ENCODE data around the gene PPFIA3. TPM values are rescaled to one million over a fixed set of nuclear protein-coding genes. Genes with fewer than 3 reads are reported as not detected.

The PPFIA3 gene
- total RNA-seq, 1 experiment from 2014 or later = 19.1 TPM

GRCh38 chr19:49085020-49085867 lies 34.1 kb upstream of the PPFIA3 start, which contains the start of gene SNRNP70:
Gene SNRNP70 (plus strand): TSS chr19:49085451. CDS start chr19:49086415, 964 bp downstream.
- Histone ChIP-seq H3T11ph (ENCODE audit: low read length) (no peak within 1 kb of the TSS), H3K4me2 (ENCODE audit: insufficient read depth, insufficient read length, low read length) (peak within 1 kb of the TSS; percentile 90), H3K4me1 (ENCODE audit: insufficient read depth, low read length) (peaks cover 2% of the 10 kb centered on the region; the same call in 1 of the 2 replicates), H2BK5ac (ENCODE audit: insufficient read length, low read length) (no peak within 1 kb of the TSS), H3K56ac (ENCODE audit: insufficient read length, low read depth, low read length) (no peak within 1 kb of the TSS), H2BK15ac (ENCODE audit: low read depth, low read length) (no peak within 1 kb of the TSS), H4K20me1 (ENCODE audit: control insufficient read depth, insufficient read depth, insufficient read length) (no peaks in the 10 kb centered on the region), H3K79me1 (ENCODE audit: insufficient read depth, low read depth, low read length, poor library complexity, severe bottlenecking) (peaks cover 6% of the 10 kb centered on the region), H2BK120ac (ENCODE audit: low read depth, low read length, poor library complexity, severe bottlenecking) (no peak within 1 kb of the TSS), H3K79me2 (ENCODE audit: insufficient read depth, low read length) (peaks cover 30% of the 10 kb centered on the region), H3K23ac (ENCODE audit: insufficient read length, low read depth, low read length) (no peak within 1 kb of the TSS), H2BK20ac (ENCODE audit: low read depth, low read length, poor library complexity, severe bottlenecking) (no peak within 1 kb of the TSS), H4K91ac (ENCODE audit: insufficient read length, low read depth, low read length) (no peak within 1 kb of the TSS), H3K27ac (ENCODE audit: insufficient read length, low read depth, low read length) (no peak within 1 kb of the TSS), H3K9me3 (ENCODE audit: control insufficient read depth, low read depth, low read length) (no peaks in the 10 kb centered on the region), H3K9ac (ENCODE audit: extremely low read depth, insufficient read length, low read length) (peak within 1 kb of the TSS; percentile 89), H3K4ac (ENCODE audit: low read depth, low read length) (no peak within 1 kb of the TSS; the same call in 1 of the 2 replicates), H3K14ac (ENCODE audit: insufficient read depth, low read length) (peak within 1 kb of the TSS; percentile 97), H3K23me2 (ENCODE audit: insufficient read length, low read depth, low read length, poor library complexity, severe bottlenecking) (peaks cover 7% of the 10 kb centered on the region), H3K18ac (ENCODE audit: insufficient read length, low read depth, low read length) (peak within 1 kb of the TSS; percentile 95), H3K27me3 (ENCODE audit: insufficient read depth, low read length) (no peaks in the 10 kb centered on the region), H4K8ac (replicated peaks; ENCODE audit: insufficient read length, low read depth, low read length) (no peak within 1 kb of the TSS), H2AFZ (ENCODE audit: low read length) (no peak within 1 kb of the TSS), H2BK12ac (ENCODE audit: insufficient read length, low read depth, low read length) (no peak within 1 kb of the TSS), H4K5ac (ENCODE audit: insufficient read length, low read depth, low read length) (no peak within 1 kb of the TSS), H2AK5ac (ENCODE audit: insufficient read length, low read length) (no peak within 1 kb of the TSS)
- no peak for TF ChIP-seq CTCF (conservative IDR thresholded peaks at IDR 0.05)
- Mint-ChIP-seq H3K9me3 (peaks cover 3% of the 10 kb centered on the region in 2 experiments; a peak in 3 of 5 replicates), H3K27ac (peak within 1 kb of the TSS; percentile 90 to 99 (median 98)), H3K27me3 (ENCODE audit: low read depth) (peaks cover 19% of the 10 kb centered on the region), H3K36me3 (ENCODE audit: insufficient read depth in 1 of 3, low read depth in 3 of 3) (peaks cover 29 to 39% (median 35%) of the 10 kb centered on the region in 3 experiments), H3K4me3 (peak within 1 kb of the TSS; percentile 95 to 98), H3K4me1 (peaks cover 12 to 20% of the 10 kb centered on the region in 2 experiments)
- no CpG with 5 or more reads among the region's 89 CpGs for WGBS (ENCODE audit: extremely low coverage, insufficient read length, low lambda C conversion rate)
- peak; percentile 99 for DNase-seq
